ENCODE measurements around the gene ABI2.
"Not testable (repeated sequence)": the region's sequence is repeated elsewhere in the genome, so short reads cannot be mapped to it uniquely, and the experiment has no call there.

The ABI2 gene

GRCh38 chr2:203359450-203359849 lies 31.3 kb downstream of the ABI2 start:
- no peak for DNase-seq (ENCODE audit: low spot score)

- DNase-seq (ENCODE audit: low spot score) = no peak
Measured at GRCh38 chr2:203360833-203361430, 32.7 kb downstream of the ABI2 start.

- DNase-seq (ENCODE audit: low spot score) = no peak
Measured at GRCh38 chr2:203361495-203361894, 33.3 kb downstream of the ABI2 start.

- DNase-seq (ENCODE audit: low spot score) = no peak
Measured at GRCh38 chr2:203361922-203362321, 33.7 kb downstream of the ABI2 start.

GRCh38 chr2:203366639-203367466 lies 38.7 kb downstream of the ABI2 start:
- DNase-seq (ENCODE audit: low spot score) = no peak

- not testable (repeated sequence) for DNase-seq (ENCODE audit: low spot score)
Measured at GRCh38 chr2:203372706-203373105, 44.5 kb downstream of the ABI2 start.

GRCh38 chr2:203376173-203376572 lies 48.0 kb downstream of the ABI2 start:
- no peak for DNase-seq (ENCODE audit: low spot score)

- no peak for DNase-seq (ENCODE audit: low spot score)
Measured at GRCh38 chr2:203379156-203379555, 51.0 kb downstream of the ABI2 start.

GRCh38 chr2:203383038-203383437 lies 54.8 kb downstream of the ABI2 start:
- no peak for DNase-seq (ENCODE audit: low spot score)

GRCh38 chr2:203388153-203388552 lies 60.0 kb downstream of the ABI2 start:
- DNase-seq (ENCODE audit: low spot score) = not testable (repeated sequence)

- DNase-seq (ENCODE audit: low spot score) = no peak
Measured at GRCh38 chr2:203394519-203395227, 66.5 kb downstream of the ABI2 start.

- DNase-seq (ENCODE audit: low spot score) = no peak
Measured at GRCh38 chr2:203395858-203396257, 67.7 kb downstream of the ABI2 start.

- peak; percentile 10 for DNase-seq (ENCODE audit: low spot score)
Measured at GRCh38 chr2:203396667-203397066, 68.5 kb downstream of the ABI2 start.

- no peak for DNase-seq (ENCODE audit: low spot score)
Measured at GRCh38 chr2:203399031-203399430, 70.8 kb downstream of the ABI2 start.

GRCh38 chr2:203400805-203401585 lies 72.8 kb downstream of the ABI2 start:
- DNase-seq (ENCODE audit: low spot score) = no peak

- no peak for DNase-seq (ENCODE audit: low spot score)
Measured at GRCh38 chr2:203404996-203405395, 76.8 kb downstream of the ABI2 start.

GRCh38 chr2:203407496-203407895 lies 79.3 kb downstream of the ABI2 start:
- no peak for DNase-seq (ENCODE audit: low spot score)

- no peak for DNase-seq (ENCODE audit: low spot score)
Measured at GRCh38 chr2:203412546-203413331, 84.5 kb downstream of the ABI2 start.

GRCh38 chr2:203413796-203414195 lies 85.6 kb downstream of the ABI2 start:
- no peak for DNase-seq (ENCODE audit: low spot score)

GRCh38 chr2:203418271-203418670 lies 90.1 kb downstream of the ABI2 start:
- DNase-seq (ENCODE audit: low spot score) = no peak

GRCh38 chr2:203427061-203427460 lies 98.9 kb downstream of the ABI2 start:
- DNase-seq (ENCODE audit: low spot score) = no peak

All from germinal center (tissue), 1 donor.